Activated T-cell treated with anti-CD3 and anti-CD28 coated beads for 1 hour (primary cell): ENCODE data around the gene RSPH9.

Source experiments
- DNase-seq: peaks from one replicate; pipeline ENCODE4 v3.0.0-alpha.2; 2020; ENCODE audit warnings: low read depth

Gene RSPH9

GRCh38 chr6:43712579-43712978 lies 67.7 kb downstream of the RSPH9 start:
- no peak for DNase-seq

DNA sequence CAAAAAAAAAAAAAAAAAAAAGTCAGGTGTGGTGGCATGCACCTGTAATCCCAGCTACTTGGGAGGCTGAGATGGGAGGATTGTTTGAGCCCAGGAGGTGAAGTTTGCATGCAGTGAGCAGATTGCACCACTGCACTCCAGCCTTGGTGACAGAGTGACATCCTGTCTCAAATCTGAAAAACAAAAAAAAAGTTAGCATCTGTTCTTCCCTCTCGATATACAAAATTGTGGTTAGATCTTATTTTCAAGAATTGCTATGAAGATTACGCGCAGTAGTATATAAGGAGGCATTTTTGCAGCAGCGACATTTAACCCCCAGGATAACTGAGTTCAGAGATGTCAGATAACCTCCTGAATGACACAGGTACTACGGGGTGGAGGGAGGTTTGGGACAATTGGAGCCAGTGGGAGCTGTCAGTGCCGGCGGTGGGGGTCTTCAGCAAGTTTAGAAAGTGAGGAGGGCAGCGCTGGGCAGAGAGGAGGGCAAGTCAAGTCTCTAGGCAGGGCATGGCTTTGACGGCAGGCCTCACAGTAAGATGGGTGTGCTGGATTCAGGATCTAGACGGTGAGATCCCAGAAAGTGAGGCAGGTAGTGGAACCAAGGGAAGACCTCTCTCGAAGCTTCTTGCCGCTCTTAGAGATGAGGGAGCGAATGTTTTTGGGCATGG lies 68.9 kb downstream of the RSPH9 start:
- DNase-seq = no peak

GRCh38 chr6:43714311-43715055 lies 69.6 kb downstream of the RSPH9 start:
- no peak for DNase-seq

DNA sequence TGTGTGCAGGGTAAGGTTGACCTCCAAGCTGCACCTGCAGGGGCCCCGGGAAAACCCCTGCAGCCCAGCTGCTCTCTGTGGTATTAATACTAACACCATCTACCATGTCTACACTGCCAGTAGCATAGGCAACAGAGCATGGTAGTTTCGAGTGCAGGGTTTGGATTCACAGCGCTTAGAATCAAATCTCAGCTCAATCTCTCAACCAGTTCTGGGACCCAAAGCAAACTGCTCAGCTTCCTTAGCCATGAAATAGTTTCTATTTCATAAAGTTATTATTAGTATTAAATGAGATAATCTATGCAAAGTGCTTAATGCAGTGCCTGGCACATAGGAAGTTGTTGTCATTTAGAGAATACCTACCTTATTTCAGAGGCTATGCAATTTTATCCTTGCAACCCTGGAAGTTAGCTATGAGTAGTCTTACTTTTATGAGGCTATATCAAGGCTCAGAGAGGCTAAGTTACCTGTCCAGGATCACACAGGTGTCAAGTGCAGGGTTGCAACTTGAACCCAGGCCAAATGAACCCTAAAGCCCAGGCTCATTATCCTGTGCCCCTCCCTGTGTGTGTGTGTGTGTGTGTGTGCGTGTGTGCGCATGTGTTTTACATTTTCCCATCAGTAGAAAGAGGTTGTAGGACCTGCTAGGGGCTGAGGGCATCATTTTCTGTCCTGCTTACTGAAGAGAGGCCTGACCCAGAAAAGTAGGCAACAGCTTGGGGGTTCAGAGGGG lies 70.4 kb downstream of the RSPH9 start:
- DNase-seq = no peak

DNA sequence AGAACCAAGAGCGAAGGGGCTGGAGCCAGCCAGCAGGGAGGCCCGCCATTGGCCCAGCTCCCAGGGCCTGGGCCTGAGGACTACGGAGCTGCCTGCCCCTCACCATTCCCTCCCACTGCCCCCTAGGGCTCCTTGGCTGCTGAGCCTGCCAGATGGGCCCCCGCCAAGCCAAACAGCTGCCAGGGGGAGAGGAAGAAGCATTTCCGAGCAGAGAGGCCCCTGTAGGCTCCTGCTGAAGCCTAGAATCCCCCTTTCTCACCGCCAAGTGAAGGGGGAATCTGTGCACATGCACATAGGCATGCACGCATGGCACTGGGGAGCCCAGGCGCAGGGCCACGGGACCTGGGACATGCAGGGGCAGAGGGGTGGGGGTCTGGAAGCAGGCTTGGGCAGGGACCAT lies 71.3 kb downstream of the RSPH9 start:
- no peak for DNase-seq

DNA sequence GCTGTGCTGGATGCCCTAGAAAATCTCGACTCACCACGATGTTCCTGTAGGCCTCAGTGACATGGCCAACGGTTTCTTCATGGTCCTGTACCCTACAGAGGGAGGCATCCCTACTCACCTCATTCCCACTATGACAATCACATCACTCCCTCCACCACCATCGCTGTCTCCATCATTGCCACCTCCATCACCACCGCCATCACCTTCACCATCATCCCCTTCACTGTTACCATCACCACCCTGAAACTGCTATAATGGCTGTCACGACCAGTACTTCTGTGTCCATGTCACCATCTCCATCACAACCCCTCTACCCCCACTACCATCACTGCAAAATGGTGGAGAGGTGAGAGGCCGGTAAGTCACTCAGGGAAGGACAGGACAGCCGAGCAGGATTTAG lies 72.6 kb downstream of the RSPH9 start:
- DNase-seq = no peak

GRCh38 chr6:43717822-43718221 lies 73.0 kb downstream of the RSPH9 start:
- no peak for DNase-seq

- DNase-seq = no peak
Measured at GRCh38 chr6:43718387-43719105, 73.7 kb downstream of the RSPH9 start.

DNA sequence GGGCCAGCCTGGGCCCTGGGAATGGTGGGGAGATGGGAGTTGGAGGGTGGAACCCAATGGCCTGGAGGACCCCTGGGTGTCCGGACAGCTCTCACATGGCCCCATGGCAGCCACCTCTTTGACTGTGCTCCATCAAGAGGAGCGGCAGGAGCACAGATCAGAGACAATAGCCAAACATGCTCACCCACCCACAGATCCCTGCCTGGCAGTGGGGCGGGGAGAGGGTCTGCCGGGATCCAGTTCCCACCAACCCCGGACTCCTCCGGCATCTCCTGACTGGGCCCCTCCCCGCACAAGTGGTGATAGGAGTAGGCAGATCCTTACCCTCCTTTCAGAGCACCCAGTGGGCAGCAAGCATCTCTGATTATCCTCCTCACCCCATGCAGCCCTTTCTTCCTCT lies 74.7 kb downstream of the RSPH9 start:
- no peak for DNase-seq

- no peak for DNase-seq
Measured at GRCh38 chr6:43720999-43721398, 76.2 kb downstream of the RSPH9 start.
